Measurements from ENCODE around the gene ZBTB20.

ZBTB20 gene

DNA sequence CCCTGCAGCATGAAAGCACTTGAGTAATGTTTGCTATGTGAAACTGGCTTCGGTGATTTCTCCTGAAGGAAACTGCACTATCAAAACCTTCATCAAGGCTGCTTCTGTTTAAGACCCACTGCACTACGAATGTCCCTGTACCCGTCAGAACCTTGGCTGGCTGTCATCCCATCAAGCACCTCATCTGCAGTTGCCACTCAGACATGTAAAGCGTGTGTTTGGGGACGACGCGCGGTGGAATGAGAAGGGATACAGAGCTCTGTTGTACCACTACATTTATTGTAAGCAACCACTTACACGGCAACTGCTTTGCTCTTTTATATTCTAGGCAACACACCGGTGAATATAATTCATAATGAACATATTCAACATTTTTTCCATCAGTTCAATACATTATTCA is 705.7 kb downstream of the ZBTB20 start:
- no peak for DNase-seq (ENCODE audit: low read depth)

DNA sequence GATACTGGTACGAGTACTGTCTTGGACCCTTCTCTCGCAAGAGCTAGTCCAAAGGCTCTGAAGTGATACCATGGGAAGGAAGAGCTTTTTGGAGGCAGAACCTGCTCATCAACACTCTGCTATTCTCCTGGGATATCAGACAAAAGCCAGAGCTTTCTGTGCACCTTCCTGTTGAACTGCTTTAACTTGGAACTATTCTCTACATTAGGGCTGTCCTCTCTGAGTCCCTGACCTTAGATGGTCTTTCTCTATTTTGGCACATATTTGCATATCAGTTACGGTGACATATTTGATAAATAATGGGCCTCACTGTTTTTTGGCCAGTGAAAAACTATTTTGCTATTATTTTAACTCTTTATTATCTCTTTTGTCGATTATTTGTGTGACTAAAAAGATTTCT is 706.4 kb downstream of the ZBTB20 start:
- DNase-seq (ENCODE audit: low read depth) = no peak

DNA sequence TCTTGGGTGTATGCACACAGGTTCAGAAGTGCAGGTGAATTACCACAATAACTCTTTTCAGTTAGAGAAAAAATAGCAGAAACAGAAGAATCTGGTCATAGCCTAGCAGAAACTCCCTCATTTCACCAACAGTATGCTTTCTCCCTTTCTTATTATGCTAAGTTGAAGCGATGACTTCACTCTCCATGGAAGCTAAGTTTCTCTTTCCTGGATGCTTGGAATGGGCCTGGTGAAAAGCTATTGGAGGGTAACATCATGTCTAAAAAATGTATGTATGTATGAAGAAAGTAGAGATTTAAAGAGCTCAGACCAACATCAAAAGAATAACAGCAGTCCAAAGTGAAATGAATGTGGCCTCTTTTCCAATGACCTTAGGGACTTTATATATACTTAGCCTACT is 707.8 kb downstream of the ZBTB20 start:
- DNase-seq (ENCODE audit: low read depth) = no peak

DNA sequence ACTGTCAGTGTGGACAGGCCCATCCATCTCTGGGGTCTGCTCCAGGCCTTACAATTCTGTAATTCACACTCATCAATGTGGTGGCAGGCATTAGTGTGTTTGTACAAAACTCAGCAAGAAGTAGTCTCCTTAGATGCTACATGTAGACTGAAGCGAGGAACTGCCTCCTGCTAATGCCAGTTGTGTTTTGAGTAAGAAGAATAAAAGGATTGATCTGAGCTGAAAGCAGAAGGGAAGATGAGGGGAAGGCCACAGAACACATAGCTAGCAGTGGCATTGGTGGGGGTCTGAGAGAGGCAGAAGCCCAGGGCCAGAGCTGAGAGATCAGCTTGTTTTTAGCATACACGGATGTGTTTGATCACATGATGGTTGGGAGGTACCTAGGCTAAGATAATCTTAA is 709.2 kb downstream of the ZBTB20 start:
- no peak for DNase-seq (ENCODE audit: low read depth)

DNA sequence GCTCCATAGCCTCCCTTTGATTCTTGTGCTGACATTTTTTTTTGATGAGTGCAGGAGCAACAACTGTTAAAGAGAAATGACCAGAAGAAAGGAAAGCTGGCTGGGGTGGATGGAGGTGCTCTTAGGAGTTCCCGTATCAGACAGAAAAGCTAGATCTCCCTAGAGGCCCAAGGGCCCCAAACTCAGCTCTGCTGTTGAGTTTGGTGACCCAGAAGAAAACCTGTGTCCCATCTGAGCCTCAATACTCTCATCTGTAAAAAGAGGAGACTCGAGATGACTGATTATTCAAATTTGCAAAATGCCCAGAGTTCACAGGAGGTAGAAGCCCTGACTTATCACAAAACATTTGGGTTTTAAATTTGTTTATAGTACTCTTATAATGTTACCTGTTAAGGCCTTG is 710.9 kb downstream of the ZBTB20 start:
- no peak for DNase-seq (ENCODE audit: low read depth)

DNA sequence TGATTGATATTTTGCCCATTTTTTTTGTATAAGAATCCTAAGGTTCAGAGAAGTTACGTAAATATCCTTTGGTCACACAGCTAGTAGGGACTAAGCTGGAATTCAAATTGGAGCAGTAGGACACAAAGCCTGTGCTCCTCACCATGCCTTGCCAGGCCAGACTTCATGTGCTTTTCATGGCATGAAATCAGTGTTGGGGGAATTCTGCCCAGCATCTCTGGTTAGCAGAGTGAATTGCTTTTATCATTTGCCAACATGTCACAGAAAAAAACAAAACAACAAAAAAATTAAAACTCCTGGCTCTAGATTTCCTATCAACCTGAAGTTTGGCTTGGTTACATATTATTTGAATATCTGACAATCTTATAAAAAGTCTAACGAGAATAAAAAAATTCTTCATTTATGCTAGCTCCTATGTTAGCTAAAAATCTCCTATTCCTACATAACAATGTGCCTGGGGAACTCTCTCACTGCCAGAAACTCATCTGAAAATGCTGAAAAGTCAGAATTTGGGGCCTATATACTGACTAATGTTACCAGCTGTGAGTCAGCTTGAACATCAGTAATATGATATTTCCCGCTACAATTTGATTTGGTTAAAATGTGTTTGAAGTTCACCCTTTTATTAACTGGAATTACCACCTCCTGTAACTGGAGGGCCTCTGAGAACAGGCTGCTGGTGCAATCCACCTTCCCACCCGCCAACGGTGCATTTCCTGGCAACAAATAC is 711.5 kb downstream of the ZBTB20 start:
- DNase-seq (ENCODE audit: low read depth) = no peak

DNA sequence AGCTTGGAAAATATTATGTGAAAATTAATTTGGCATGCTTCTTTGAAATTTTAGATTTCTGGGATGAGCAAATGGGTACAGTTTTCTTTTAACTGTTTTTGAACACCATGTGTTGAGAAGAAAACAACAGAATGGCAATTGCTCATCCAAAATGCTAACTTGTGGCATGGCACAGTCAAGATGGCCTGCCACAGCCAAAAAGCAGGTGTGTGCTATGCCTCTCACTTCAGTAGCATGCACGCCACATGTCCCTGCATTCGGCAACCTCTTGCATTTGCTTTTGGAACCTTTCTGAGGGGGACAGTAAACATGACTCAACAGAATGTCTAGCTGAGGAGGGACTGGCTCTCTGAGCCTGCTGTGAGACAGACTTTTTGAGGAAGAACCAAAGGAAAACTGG is 714.8 kb downstream of the ZBTB20 start:
- DNase-seq (ENCODE audit: low read depth) = no peak

DNA sequence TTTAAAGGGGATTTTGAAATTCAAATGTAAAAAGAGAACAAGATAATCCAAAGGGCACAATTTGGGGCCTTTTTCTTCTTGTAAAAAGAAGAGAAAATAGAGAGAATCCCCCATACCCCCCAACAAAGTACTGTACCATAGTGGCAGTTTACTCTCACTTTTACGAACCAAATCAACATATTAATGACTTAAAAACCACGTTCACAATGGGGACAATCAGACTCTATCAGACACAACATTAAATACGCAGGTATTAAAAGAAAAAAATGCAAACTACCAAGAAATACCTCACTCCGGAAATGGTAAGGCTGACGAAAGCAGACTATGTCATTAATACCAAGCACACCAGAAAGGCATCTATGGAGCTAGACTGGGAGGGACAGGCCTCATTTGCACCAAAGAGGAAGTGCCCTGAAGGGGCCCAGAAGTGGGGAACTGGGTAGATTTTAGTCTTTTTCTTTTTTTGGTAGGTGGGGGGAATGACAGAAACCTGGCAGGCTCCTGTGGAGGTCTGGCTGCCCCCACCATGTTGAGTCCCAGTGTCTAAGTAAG is 719.0 kb downstream of the ZBTB20 start:
- DNase-seq (ENCODE audit: low read depth) = no peak

DNA sequence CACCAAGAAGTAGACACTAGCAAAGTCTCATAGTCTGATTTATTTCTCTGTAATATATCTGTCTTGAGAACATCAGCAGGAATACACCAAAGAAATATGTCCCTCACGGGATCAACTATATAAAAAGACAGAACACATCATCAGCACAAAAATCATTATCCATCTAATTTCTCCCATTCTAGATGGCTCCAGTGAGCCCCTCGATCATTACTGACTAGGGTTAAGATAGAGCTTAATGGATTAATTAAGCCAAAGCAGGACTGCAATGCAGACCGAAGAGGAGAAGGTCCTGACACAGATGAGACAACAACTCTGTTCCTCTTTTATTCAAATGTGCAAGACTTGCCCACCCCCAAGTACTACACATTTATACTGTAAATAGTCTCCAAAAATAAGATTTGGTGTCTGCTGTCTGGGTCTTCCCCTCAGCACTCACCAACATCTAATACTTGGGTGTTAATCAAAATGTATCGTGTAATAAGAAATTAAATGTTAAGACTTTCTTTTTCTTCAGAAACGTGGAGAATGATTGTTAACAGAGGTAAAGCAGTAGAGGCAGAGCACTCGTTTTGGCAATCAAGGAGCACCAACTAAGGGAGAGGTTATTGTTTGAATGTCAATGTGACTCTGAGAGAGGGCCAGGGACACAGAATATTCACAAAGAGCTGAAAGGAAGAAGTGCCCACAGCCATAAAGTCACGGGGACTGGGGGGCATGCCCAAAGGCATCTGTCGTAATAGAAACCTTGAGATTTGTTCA is 719.6 kb downstream of the ZBTB20 start:
- DNase-seq (ENCODE audit: low read depth) = no peak

DNA sequence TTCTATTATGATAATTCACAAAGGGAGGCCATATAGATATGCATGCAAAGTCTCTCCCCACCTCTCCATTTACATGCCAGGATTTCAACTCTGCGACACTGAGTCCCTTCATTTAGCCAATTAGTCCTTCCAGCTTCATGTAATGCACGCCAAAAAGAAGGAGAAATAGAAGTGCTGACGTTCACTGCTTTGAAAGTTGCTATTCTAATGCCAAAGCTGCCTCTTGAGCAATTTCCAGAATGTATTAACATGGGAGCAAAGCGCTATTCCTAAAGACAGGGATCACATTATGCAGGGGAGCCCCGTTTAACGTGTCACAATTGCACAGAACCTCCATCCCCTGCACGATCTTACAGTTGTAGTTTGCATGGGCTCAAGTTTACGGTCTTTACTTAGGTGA is 722.8 kb downstream of the ZBTB20 start:
- DNase-seq (ENCODE audit: low read depth) = no peak

DNA sequence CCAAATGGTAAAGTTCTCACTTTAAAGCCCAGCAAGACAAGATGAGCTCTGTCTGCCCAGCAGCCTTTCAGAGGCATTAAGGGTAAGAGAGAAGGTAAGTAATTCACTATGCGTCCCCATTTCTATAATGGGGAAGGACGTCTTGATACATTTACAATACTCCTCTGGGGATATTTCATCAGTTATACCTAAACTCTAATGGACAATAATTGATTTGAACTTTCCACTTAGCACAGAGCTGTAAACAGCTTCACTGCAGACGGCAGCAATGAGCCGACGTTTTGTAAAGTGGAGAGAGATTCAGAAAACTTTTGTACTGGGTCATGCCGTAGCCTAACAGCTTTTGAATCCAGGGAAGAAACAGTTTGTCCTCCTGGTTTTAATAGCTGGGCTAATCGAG is 725.9 kb downstream of the ZBTB20 start:
- DNase-seq (ENCODE audit: low read depth) = no peak

DNA sequence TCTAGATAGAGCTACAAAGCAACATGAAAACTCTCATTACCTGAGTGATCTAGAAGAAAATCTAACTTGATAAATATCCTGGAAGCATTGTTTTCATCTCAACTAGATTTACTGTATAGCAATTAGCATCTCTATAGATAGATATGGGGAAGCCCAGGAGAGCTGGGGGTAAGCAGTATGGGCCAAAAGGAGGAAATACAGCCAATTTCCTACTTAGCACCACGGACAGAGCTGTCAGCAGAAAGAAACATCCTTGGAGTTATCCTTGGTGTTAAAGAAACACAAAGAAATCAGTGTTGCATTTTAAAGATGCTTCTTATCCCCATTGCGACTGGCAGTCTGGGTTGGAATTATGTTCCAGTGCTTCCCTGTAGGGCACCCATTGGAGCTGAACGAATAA is 727.0 kb downstream of the ZBTB20 start:
- DNase-seq (ENCODE audit: low read depth) = no peak

DNA sequence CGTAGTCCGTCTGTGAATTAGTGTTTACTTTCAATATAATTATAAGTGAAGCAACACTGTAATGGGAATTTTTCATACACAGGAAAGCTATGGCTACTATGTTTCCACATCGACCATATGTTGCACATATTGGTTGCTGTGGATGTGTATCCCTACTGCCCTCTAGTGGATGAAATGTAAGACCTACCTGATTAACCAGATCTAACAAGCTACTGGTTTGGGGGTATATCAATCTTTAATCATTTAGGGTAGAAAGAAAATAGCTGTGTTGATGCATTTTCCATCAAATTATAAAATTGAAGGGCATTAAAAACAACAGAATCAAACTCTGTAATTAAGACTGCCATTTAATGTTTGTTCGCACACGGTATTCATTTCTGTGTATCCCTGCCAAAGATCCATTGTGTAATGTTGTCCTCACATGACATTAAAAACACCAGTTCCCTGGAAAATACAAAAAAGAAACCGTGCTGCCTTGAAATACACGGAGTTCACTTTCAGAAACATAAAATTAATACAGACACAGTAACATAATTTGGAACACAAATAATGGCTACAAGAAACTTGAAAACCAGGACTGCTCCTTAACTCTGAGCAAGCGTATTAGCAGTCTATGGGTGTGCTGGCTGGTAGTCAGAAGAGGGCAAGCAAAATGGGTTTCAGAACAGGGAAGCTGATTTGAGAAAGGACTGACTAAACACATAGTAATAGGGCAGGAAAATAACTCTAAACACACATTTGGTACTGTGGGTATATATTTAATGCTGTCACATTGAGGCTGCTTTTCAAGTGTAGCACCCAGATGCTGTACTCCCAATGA is 728.2 kb downstream of the ZBTB20 start:
- DNase-seq (ENCODE audit: low read depth) = peak; percentile 97

DNA sequence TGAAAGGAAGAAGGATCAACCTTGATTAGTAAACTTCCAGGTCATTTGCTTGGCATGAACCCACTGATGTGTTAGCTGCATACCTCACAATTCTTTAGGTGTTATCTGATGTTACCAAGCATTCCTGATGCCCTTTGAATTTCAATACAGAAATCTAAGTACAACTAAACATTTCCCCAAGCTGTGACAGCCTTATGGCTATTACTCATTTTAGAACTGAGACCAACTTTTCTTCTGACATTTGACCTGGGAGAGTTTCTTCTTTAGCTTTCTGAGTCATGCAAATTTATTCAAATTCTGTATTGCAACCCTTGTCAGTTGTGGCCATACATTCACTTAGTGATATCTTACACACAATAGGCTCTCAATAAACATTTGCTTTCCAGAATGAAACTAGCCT is 729.0 kb downstream of the ZBTB20 start:
- peak; percentile 49 for DNase-seq (ENCODE audit: low read depth)

DNA sequence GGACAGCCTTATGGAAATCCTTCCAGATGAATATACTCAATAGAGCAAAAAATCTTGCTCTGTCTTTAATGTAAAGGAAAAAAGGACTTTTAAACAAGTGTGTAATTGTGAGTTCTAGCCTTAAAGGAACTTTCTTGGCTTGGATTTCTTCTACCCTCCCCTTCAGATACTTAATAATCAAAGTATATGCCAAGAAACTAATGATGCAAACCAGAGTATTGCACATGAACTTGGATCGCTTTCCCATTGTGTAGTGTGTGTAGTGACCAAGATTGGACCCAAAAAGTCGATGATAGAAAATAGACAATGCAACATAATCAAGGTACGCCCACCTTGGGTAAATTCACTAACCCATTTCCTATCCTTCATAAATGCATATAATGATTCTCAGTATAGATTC is 729.4 kb downstream of the ZBTB20 start:
- DNase-seq (ENCODE audit: low read depth) = peak; percentile 62

DNA sequence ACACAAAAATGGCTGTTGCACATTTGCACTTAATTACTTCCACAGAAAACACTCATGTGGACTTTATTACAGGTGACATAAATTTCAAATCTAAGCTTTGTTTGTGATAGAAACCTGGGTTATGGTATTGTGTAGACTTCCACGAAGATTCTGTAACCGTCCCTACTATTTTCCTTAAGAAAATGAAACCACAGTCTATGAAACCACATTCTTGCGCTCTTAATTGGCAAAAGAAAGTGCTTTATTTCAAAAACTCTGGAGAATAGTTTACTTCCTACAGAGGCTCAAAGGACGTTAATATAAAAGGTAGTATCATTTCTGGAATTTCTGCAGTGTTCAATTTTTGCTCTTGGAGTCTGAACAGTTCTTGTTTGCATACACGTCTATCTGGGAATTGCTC is 729.8 kb downstream of the ZBTB20 start:
- DNase-seq (ENCODE audit: low read depth) = no peak

DNA sequence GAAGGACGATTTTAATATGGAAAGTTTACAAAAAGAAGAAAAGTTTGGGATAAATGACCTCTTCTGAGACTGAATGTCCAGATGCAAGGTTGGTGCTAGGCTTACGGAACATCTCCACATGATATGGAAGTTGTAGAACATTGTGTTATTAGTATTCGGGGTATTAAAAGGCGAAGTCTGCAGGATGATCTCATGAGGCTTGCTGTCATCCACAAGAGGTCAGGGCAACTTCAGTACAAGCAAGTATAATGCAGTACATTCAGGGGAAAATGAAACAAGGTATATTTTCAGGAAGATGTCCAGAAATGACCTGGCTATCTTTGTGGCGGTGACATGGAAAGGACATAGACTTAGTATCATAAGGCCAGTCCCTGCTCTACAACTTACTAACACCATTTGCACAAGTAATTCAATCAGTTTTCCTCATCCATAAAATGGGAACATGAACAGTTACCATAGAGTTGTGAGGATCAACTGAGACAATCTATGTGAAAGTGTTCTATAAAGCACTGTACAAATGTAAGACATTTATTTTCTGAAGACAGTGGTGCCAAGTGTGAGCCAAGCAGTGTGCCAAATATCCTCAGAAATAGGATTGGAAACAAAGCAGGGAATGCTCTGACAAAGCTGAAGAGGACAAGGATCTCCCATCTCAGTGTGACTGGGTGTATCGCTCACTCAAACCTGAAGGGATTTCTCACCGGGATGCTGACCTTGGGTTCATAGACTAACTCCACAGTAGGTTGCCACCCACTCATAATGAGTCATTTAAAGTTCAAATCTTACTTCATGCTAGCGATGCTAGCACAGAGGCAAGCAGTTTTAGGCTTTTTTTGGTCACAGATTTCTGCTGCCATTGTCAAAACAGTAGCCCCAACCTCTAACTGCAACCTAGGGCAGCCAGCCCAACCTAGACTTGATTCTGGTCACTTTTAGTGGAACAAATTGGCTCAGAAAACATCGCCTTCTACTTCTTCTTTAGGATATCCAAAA is 735.0 kb downstream of the ZBTB20 start:
- peak; percentile 54 for DNase-seq (ENCODE audit: low read depth)

DNA sequence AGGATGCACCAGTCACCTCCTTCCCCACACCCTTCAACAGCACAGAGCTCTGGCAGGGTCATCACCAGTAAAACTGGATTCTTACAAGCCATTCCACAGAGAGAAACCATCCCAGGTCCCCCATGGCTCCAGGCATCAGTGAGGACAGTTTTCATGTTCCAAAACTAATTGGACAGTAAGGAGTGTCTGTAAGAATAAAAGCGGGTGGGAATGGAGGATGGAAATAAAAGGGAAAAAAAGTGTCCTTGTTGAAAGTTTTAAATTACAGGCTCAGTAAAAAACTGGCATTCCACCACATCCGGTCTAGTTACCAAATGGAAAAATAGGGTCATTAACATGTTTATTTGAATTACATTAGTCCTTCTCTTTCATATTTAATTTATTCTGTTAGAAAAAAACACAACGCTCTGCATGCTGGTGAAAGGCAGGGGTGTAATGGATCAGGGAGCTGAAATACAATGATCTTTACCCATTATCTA is 735.9 kb downstream of the ZBTB20 start:
- peak; percentile 81 for DNase-seq (ENCODE audit: low read depth)

DNA sequence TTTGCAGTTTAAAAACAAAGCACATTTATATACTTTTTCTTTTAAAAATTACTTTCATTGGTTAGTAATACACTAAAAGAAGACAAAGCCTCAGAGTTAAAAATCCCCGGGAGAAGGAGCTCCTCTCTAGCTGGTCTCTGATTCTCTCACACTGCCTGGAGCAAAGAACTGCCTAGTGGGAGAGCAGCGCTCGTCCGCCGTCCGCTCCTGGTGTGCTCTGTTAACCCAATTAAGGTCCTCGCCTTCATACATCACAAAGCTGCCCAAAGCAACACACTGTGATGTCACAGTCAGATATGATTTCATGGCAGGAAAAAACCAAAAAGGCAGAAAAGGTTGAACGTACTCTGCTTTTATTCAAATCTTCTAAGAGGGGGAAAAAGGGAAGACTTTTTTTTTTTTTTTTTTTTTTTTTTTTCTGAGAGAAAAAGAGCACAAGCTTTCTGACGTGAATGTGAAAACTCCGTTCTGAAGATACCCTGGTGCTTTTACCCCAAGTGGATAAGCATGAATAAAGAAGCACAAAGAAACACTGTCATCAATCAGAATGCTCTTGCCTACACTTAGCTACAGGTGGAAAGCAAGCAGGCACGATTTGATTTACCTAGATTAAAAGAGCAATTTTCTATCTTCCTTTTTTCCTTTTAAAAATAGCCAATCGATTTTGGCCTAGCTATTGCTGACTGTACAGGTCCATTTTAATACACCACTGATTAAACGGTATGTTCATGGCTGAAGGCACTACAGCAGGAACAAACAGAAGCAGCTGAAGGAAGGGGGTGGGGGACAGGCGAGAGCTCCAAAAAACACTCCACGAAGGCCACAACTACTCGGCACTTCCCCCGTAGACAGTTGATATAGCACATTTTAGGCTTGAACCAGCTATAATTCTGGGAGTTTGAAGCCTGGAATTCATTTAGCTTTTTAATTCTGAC is 738.1 kb downstream of the ZBTB20 start:
- DNase-seq (ENCODE audit: low read depth) = peak; percentile 30

DNA sequence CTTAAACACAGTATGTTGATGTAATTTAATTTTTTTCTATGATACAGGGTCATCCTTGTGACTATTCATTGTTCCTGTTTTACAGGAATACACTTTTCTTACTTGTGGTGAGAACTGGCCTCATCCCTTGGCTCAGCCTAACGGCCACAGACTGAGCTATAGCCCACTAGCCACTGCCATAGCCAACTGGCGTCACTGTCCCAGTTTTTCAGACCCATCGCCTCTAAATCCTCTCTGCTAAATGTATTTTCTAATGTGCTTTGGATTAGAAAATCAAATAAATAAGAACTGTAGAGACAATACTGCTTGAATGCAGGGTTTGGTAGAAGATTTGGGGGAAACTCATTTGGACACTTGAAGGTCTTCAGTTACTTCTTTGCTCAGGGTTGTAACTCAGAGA is 740.2 kb downstream of the ZBTB20 start:
- DNase-seq (ENCODE audit: low read depth) = no peak

Data from fibroblast of gingiva (primary cell).